SKM-1 treated with dmso at 0.1 percent for 144 hours (cell line): Measurements from ENCODE around the gene STRBP.
"Not testable (repeated sequence)": the region's sequence is repeated elsewhere in the genome, so short reads cannot be mapped to it uniquely, and the experiment has no call there.

Experiments used
- DNase-seq: peaks from one replicate; lab custom pipeline; 2025; ENCODE audit not compliant: unreplicated experiment; lab: John Stamatoyannopoulos, UW

STRBP gene

GRCh38 chr9:123268465-123269259 lies at the start of gene STRBP:
TSS of gene STRBP (minus strand) at chr9:123268586. CDS start at chr9:123184134, 84,452 bp downstream.
- peak; percentile 91 for DNase-seq

DNA sequence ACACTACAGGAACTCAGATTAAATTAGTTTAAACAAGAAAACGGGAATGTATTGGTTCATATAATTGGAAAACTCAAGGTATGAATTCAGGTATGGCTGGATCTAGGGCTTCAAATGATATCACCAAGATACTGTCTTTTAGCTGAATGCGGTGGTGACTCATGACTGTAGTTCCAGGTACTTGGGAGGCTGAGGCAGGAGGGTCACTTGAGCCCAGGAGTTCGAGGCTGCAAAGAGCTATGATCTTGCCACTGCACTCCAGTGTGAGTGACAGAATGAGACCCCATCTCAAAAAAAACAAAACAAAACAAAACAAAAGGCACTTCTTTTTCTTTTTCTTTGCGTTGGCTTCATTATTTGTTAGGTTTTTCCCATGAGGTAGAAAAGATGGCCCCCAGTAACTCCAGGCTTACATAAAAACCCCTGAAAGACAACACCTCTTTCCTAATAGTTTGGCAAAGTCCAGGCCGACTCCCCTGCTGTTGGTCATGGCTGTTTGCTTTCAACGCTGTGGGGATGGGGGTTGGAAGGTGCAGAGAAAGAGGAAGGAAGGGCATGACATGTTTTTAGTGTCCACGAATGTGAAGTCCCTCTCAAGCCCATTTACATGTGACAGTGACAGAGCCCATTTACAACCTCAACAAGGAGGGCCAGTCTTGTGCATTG lies 47.8 kb upstream of the STRBP start:
- peak; percentile 86 for DNase-seq

DNA sequence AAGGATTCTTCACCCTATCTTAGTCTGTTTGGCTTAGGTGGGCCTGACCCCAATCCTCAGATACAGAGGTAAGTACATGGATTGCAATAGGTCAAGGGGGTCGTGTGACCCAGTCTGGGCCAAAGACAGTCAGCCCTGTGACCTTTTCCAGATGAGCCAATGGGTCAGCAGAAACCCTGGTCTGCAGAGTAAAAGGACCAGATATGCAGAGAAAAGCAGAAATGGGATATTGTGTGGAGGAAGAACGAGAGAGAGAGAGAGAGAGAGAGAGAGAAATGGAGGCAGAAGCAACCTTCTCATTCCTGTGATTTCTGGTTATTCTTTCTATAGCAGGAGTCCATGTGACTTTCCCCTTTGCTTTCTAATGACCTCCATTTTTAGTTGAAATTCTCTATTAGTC lies 47.2 kb upstream of the STRBP start:
- no peak for DNase-seq

- no peak for DNase-seq
These were observed 46.2 kb upstream of the STRBP start for GRCh38 chr9:123314617-123315016.

DNA sequence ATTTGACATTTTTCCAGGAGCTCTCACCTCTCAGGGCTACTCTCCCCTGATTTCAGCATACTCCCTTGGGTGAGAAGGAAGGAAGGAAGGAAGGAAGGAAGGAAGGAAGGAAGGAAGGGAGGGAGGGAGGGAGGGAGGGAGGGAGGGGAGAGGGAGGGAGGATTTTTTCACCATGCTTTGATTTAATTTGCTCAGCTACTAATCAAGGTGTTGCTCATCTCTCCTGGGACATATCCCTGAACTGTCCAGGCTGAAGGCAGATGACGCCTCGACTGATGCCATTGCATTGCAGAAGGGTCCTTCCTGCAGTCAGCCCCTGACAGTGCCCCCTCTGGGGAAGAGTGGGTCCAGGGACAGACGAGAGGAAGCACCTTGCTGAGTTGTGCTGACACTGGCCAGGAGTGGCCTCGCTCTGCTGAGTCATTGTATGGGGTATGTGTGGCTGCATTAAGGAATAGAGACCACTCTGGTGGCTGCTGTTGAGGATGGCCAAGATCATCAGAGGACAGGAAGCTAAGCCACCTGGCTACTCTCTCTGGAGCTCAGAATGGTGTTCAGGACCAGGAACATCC lies 44.0 kb upstream of the STRBP start:
- no peak for DNase-seq

DNA sequence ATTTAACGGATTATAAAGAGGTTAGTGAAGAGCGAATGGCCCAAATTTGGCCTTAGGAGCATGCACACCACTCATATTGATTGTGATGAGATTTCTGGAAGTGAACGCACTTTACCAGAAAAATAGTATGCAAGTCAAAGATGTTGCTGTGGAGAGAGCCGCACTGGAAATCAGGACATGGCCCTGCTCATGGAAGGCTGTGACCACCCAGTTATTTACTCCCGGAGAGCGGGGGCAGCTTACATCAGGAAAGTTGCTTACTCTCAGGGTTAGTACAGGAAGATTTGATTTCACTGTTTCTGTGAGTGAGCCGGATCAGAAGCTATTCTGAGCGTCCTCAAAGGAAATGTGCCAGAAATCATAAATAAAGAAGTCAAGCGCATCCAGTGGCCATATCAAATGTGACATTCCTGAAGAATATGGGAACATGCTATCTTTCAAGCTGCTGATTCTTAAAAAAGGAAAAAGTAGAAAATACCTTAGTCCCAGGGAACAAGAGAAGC lies 42.9 kb upstream of the STRBP start:
- DNase-seq: no peak

DNA sequence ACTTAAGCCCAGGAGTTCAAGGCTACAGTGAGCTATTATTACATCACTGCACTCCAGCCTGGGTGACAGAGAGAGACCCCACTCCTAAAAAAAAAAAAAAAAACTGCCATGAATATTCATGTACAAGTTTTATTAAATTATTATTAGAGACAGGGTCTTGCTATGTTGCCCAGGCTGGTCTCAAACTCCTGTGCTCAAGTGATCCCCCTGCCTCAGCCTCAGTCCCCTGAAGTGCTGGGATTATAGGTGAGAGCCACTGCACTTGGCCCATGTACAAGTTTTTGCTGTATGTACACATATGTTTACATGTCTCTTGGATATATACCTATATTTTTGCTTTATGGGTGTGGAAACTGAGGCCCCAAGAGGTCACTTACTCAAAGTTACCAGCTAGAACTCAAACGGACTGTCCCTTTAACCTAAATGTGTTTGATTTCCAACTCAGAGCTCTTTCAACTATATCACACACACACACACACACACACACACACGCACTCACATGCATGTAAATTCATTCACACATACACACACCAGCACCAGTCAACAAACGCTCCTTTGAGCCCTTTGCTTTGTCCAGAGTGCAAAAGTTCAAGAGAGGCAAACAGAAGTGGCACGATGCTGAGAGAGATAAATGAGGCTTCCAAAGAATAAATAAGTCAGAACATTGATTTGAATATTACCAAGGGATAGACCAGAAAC lies 42.3 kb upstream of the STRBP start:
- DNase-seq: no peak

GRCh38 chr9:123309611-123310010 lies 41.2 kb upstream of the STRBP start:
- DNase-seq: no peak

- no peak for DNase-seq
These were observed 37.5 kb upstream of the STRBP start for GRCh38 chr9:123305879-123306278.

- no peak for DNase-seq
These were observed 35.9 kb upstream of the STRBP start for GRCh38 chr9:123304340-123304691.

- DNase-seq: no peak
These were observed 34.2 kb upstream of the STRBP start for GRCh38 chr9:123302348-123303214.

GRCh38 chr9:123301936-123302335 lies 33.5 kb upstream of the STRBP start:
- DNase-seq: not testable (repeated sequence)

DNA sequence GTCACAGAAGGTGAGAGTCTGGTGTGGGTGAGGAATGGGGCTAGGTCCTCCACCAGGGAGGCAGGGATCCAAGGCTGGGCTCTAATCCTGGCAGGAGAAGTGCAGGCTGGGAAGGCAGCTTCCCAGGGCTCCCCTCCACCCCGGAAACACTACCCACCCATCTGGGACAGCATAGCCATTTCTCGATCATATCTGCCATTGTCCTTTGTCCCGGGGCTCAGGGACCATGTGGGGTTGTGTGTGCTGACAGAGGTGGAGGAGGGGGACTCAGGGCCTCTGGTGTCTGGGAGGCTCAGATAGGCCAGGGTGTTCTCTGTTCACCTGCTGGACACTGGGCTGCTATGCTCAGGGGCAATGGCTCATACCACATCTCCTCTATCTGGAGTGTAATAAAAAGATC lies 32.2 kb upstream of the STRBP start:
- no peak for DNase-seq

DNA sequence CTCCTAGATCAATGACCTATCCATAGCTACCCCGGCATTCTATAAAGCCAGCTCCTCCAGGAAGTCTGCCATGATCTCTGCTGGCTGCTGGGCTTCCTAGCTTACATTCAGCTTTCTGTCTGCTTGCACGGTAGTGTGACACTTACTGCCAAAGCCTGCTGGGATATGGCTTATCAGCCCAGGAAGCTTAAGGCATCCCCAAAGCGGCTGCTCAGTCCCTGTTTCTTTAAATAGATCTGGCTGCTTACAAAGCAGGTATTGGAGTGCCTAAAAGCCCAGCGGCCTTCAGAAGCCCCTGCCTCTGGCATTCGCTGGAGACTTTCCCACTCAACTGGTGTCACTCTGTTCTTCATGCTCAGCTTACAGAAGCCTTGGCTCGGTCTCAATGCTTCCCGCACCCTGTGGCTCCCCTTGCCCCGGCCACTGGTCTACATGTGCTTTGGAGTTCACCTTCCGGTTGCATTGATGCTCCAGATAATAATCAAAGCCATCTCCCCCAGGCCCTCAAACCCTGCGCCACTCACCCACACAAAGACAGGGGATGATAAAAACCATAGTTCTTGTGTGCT lies 31.3 kb upstream of the STRBP start:
- no peak for DNase-seq

GRCh38 chr9:123296174-123296573 lies 27.8 kb upstream of the STRBP start:
- no peak for DNase-seq

GRCh38 chr9:123291736-123292135 lies 23.4 kb upstream of the STRBP start:
- no peak for DNase-seq

DNA sequence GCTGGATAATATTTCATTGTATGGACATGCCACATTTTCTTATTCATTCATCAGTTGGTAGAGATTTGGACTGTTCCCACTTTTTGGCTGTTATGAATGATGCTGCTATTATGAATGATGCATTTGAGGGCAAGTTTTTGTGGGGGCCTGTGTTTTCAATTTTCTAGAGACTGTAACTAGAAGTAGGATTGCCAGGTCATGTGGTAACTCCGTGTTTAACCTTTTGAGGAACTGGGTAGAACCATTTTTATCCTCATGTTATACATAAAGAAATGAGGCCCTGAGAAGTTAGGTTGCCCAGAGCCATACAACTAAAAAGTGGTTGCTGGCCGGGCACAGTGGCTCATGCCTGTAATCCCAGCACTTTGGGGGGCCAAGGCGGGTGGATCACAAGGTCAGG lies 22.4 kb upstream of the STRBP start:
- no peak for DNase-seq

DNA sequence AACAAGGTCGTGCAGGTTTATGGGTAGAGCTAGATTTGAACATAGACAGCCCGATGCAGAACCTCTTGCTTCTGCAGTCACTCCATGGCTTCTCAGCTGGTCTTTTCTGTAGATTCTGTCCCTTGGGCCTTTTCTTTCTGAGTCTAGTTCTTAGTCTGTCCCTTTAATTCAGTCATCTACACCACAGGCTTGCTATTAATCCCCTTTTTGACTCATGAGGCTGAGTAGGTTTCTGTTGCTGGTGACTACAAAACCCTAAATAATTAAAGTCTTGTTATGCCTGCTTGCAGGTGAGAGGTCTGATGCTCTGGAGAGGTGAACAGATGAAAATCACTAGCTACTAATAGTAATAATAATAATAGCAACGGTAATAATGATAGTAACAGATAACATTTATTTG lies 19.3 kb upstream of the STRBP start:
- no peak for DNase-seq

DNA sequence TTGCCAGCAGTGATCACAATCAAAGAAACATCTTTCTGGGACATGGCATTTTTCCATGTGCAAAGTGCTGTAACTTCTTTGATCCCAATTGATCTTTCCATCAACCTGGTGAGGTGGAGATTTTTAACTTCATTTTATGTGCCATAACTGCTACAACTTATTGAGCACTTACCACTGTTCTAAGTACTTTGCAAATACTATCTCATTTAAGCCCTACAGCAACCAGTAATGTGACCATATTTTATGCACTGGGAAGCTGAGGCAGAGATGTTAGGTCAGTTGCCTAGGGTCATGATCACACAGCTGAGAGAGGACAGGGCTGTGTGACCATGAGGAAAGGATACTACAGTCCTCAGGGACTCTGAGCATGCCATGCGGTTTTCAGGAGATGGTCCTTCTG lies 17.9 kb upstream of the STRBP start:
- DNase-seq: no peak

DNA sequence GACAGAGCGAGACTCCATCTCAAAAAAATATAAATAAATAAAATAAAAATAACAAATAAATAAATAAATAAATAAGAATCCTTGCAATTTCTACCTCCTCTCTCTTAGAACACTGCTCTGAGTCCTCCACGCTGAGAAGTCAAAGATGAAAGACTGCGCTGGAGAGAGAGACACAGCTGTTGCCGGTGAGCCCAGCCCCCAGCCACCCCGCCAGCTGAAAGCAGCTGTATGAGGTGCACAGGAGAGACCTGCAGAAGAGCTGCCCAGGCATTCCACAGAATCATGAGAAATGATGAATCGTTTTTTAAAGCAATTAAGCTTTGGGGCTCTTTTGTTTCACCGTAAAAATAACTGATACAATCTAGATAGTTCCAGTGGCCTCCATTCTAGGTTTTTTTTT lies 16.3 kb upstream of the STRBP start:
- DNase-seq: no peak
